Vagina (tissue), 2 donors: ENCODE data around the gene FERMT2. TPM values are rescaled to one million over a fixed set of nuclear protein-coding genes. Genes with fewer than 3 reads are reported as not detected.

Experiments
- DNase-seq, 2 donors: peaks; one replicate each; pipeline ENCODE4 v3.0.0-alpha.2; 2017; ENCODE audit errors: extremely low spot score in 2 of 2
- H3K27ac ChIP-seq: fragments of 200-600 bp; sonication (generic); one replicate; pipeline ENCODE4 v1.5.1; 2019
- H3K27me3 ChIP-seq: fragments of 200-600 bp; sonication (generic); one replicate; pipeline ENCODE4 v1.5.1; 2019
- H3K36me3 ChIP-seq, 2 donors: fragments of 200-600 bp; sonication (generic); one replicate each; pipeline ENCODE4 v1.5.1; 2017 to 2019
- H3K4me1 ChIP-seq: fragments of 200-600 bp; sonication (generic); one replicate; pipeline ENCODE4 v1.5.1; 2019
- H3K4me3 ChIP-seq, 2 donors: fragments of 200-600 bp; sonication (generic); 1 replicate in 1 of 2; 2 replicates in 1 of 2; pipeline ENCODE4 v1.5.1; 2016 to 2019
- H3K9me3 ChIP-seq: fragments of 200-600 bp; sonication (generic); one replicate; pipeline ENCODE4 v1.5.1; 2019
- POLR2A ChIP-seq, 2 donors: fragments of 450-650 bp; IDR thresholded peaks; one replicate each; pipeline ENCODE4 v1.6.1; 2017; ENCODE audit warnings: antibody characterized with exemption in 2 of 2, mild to moderate bottlenecking in 2 of 2, moderate library complexity in 2 of 2
- POLR2AphosphoS5 ChIP-seq, 2 donors: sonication (generic); formaldehyde crosslinking; IDR thresholded peaks; one replicate each; pipeline ENCODE4 v1.9.0; 2017; ENCODE audit warnings: antibody characterized with exemption in 2 of 2, mild to moderate bottlenecking in 2 of 2, low read depth in 1 of 2; ENCODE audit not compliant: insufficient read depth in 1 of 2
- intact Hi-C: fragments of 100-400 bp; cut with DNase I; formaldehyde crosslinking; loops from one replicate; pipeline ENCODE4 v1.15.1; 2023
- total RNA-seq: library from RNA; depleted of rRNA; stranded (reverse); fragments of >200 nt; gene quantifications from one replicate; pipeline ENCODE4 v1.2.3, GENCODE V29; 2016
- TF ChIP-seq, protein P1 (sequence below), 3 experiments: fragments of 450-650 bp in 2 of 3; fragments of 200-600 bp in 1 of 3; sonication (generic) in 1 of 3; IDR thresholded peaks; one replicate each; pipeline ENCODE4 v1.5.1; 2017 to 2019; ENCODE audit warnings: antibody characterized with exemption in 3 of 3, mild to moderate bottlenecking in 2 of 3, moderate library complexity in 2 of 3

FERMT2 gene
- total RNA-seq, 1 donor from 2014 or later = 70.2 TPM

DNA sequence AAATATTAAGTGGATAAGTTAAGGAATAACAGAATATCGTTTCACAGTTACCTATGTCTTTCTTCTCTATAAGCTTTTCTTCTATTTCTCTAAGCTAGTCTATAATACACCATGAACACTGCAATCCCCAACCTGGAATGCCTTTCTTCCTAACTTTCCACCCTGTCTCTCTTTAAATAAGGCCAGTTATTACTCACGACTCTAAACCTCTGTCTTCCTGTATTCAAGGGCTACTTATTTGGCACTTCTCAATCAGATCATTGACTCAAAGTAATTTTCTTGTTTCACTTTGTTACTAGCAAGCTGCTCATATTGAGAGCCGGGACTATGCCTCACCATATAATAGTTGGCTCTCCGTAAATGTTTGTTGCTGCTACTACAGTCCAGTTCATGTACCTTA, 13.5 kb downstream of the FERMT2 start:
- Histone ChIP-seq H3K27ac (no peak overlapping the region), H3K4me1 (peaks cover 44% of the 10 kb centered on the region), H3K9me3 (no peaks in the 10 kb centered on the region), H3K27me3 (no peaks in the 10 kb centered on the region), H3K4me3 (peak overlapping the region in 1 of 2 donors; percentile 5), H3K36me3 (no peaks in the 10 kb centered on the region)
- no peak for DNase-seq
- intact Hi-C loops = no loop called here
- no peak for TF ChIP-seq POLR2AphosphoS5 (IDR thresholded peaks at IDR 0.05; ENCODE audit: insufficient read depth in 1 of 2, low read depth in 1 of 2)
- TF ChIP-seq POLR2A (IDR thresholded peaks at IDR 0.05) = no peak

DNA sequence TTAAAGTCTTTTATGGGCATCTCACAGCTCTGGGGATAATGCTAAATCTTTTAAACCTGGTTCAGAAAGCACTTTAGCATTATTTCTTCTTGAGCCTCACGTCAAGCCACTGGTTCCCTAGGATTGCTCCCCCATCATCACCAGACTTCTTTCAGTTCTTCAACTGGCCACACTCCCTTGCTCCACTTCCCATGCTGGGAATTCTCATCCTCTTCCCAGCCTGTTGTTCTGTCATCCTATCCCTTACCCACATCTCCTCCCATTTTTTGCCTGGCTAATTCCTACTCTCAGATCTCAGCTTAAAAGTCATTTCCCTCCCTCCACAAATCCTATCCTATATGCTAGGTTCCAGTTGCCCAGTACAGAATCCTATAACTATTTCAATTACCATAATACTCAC, 14.4 kb downstream of the FERMT2 start:
- no peak for DNase-seq
- TF ChIP-seq, protein P1, sequence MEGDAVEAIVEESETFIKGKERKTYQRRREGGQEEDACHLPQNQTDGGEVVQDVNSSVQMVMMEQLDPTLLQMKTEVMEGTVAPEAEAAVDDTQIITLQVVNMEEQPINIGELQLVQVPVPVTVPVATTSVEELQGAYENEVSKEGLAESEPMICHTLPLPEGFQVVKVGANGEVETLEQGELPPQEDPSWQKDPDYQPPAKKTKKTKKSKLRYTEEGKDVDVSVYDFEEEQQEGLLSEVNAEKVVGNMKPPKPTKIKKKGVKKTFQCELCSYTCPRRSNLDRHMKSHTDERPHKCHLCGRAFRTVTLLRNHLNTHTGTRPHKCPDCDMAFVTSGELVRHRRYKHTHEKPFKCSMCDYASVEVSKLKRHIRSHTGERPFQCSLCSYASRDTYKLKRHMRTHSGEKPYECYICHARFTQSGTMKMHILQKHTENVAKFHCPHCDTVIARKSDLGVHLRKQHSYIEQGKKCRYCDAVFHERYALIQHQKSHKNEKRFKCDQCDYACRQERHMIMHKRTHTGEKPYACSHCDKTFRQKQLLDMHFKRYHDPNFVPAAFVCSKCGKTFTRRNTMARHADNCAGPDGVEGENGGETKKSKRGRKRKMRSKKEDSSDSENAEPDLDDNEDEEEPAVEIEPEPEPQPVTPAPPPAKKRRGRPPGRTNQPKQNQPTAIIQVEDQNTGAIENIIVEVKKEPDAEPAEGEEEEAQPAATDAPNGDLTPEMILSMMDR (IDR thresholded peaks at IDR 0.05) = no peak
- no peak for TF ChIP-seq POLR2A (IDR thresholded peaks at IDR 0.05)
- no peak for TF ChIP-seq POLR2AphosphoS5 (IDR thresholded peaks at IDR 0.05; ENCODE audit: insufficient read depth in 1 of 2, low read depth in 1 of 2)
- Histone ChIP-seq H3K36me3 (no peaks in the 10 kb centered on the region), H3K4me3 (no peak overlapping the region), H3K27ac (no peak overlapping the region), H3K27me3 (no peaks in the 10 kb centered on the region), H3K9me3 (no peaks in the 10 kb centered on the region), H3K4me1 (peaks cover 38% of the 10 kb centered on the region)
- intact Hi-C loops = no loop called here

DNA sequence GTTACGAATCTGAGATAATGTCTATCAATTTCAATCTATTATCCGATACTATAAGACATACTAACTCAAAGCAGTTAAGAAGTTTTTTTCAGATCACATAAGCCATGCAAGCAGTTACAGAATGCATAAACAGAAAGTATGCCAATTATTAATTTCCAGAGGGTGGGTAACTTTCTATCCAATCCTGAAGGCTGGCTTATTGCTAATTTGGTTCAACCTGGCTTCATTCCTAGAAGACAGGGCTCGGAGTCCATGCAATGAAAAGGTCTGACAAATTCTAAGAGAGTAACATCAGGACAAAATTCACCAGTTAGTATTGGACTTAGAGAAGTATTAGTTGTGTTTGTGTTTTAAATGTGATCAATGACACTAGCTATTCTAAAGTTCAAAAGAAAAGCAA, 15.0 kb downstream of the FERMT2 start:
- no peak overlapping the region for H3K27ac ChIP-seq

DNA sequence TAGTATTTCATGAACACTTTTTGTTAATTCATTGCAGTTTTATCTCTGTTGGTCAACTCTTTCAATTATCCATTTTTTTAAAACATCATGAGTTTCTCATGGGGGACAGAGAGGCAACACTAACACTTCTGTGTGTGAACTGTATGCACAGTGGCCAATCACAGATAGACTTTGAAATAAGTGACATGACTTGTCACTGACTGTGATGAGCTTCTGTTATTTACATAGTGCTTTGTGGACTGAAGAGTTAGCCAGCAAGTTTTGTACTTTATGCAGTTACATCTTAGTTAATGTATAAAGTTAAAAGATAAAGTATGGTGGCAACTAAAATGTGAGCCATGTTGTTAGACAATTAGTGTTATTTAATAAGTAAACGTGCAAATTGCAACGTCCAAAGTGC, 16.1 kb downstream of the FERMT2 start:
- Histone ChIP-seq H3K4me3 (no peak overlapping the region), H3K4me1 (peaks cover 47% of the 10 kb centered on the region), H3K9me3 (no peaks in the 10 kb centered on the region), H3K36me3 (no peaks in the 10 kb centered on the region), H3K27me3 (no peaks in the 10 kb centered on the region), H3K27ac (no peak overlapping the region)
- intact Hi-C loops = no loop called here
- DNase-seq = no peak
- TF ChIP-seq POLR2AphosphoS5 (IDR thresholded peaks at IDR 0.05; ENCODE audit: insufficient read depth in 1 of 2, low read depth in 1 of 2) (no peak), POLR2A (IDR thresholded peaks at IDR 0.05) (no peak)
- TF ChIP-seq, protein P1 (IDR thresholded peaks at IDR 0.05) = no peak

More for the DNA sequence above, 15.0 kb downstream of the FERMT2 start:
- intact Hi-C loops = no loop called here
- DNase-seq = no peak
- no peaks in the 10 kb centered on the region for H3K27me3 ChIP-seq
- H3K4me3 ChIP-seq = no peak overlapping the region
- no peaks in the 10 kb centered on the region for H3K9me3 ChIP-seq
- peaks cover 38% of the 10 kb centered on the region for H3K4me1 ChIP-seq
- TF ChIP-seq, protein P1 (IDR thresholded peaks at IDR 0.05) = no peak
- TF ChIP-seq POLR2A (IDR thresholded peaks at IDR 0.05) (no peak), POLR2AphosphoS5 (IDR thresholded peaks at IDR 0.05; ENCODE audit: insufficient read depth in 1 of 2, low read depth in 1 of 2) (no peak)
- H3K36me3 ChIP-seq = no peaks in the 10 kb centered on the region

DNA sequence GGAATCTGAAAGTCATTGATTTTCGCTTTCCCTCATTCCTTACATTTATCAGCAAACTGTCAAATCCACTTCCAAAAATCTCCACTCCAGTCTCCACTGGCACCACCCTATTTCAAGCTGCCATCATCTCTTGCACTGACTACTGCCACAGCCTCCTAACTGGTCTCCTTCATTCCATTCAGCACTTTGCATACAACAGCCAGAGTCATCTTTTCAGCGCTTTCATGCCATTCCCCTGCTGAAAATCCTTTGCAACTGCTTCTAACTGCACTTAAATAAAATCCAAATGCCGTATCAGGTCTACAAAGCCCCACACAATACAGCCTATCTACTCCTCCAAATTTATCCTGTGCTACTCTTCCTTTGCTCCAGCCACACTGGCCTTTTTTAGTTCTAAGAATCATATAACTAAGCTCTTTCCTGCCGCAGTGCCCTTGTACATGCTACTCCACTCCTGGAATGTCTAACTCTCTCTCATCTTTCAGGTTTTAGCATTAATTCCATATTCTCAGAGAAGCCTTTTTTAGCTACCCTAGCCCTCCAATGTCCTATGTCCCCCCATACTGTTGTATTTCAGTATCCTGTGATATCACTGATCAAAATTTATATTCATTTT, 21.6 kb downstream of the FERMT2 start:
- Histone ChIP-seq H3K36me3 (no peaks in the 10 kb centered on the region), H3K27ac (no peak overlapping the region), H3K4me3 (no peak overlapping the region), H3K9me3 (no peaks in the 10 kb centered on the region), H3K4me1 (peaks cover 57% of the 10 kb centered on the region), H3K27me3 (no peaks in the 10 kb centered on the region)
- intact Hi-C loops = no loop called here
- TF ChIP-seq POLR2A (IDR thresholded peaks at IDR 0.05) (no peak), POLR2AphosphoS5 (IDR thresholded peaks at IDR 0.05; ENCODE audit: insufficient read depth in 1 of 2, low read depth in 1 of 2) (no peak)
- TF ChIP-seq, protein P1 (IDR thresholded peaks at IDR 0.05) = no peak
- no peak for DNase-seq
